IMR-90 (cell line): ENCODE measurements around the gene PPT2. TPM values are rescaled to one million over a fixed set of nuclear protein-coding genes. Genes with fewer than 3 reads are reported as not detected.

Experiments used
- ATAC-seq: fragments of 200-7000 bp; cut with Tn5 transposase; 2 replicates; pipeline ENCODE4 v1.9.1; 2020; ENCODE audit warnings: low read depth, mild to moderate bottlenecking, moderate library complexity
- BruUV-seq: library from RNA; stranded (reverse); fragments of 400-500 nt; replicated peaks from 2 replicates; lab custom pipeline; 2021; lab: Mats Ljungman, UMichigan
- CTCF ChIA-PET: fragments of 300-600 bp; formaldehyde crosslinking; extraction: SDS; loops from one replicate; lab custom pipeline; 2021; ENCODE audit warnings: antibody characterized with exemption; lab: Yijun Ruan, JAX
- POLR2A ChIA-PET: fragments of 300-600 bp; sonication (Branson Sonifier 250); formaldehyde crosslinking; loops from one replicate; lab custom pipeline; 2022; ENCODE audit warnings: antibody characterized with exemption; ENCODE audit not compliant: unreplicated experiment; lab: Charles Lee
- DNase-seq: peaks from one replicate; pipeline ENCODE4 v3.0.0; 2013
- H2AFZ ChIP-seq: replicated peaks from 2 replicates; pipeline ENCODE3; 2013; ENCODE audit warnings: low read length, mild to moderate bottlenecking; ENCODE audit not compliant: poor library complexity
- H2AK5ac ChIP-seq: 2 replicates; pipeline ENCODE4 v1.6.1; 2013; ENCODE audit warnings: low read depth, low read length, inconsistent platforms
- H2AK9ac ChIP-seq: replicated peaks from 2 replicates; pipeline ENCODE3; 2013; ENCODE audit warnings: mild to moderate bottlenecking, low read depth, low read length, moderate library complexity; ENCODE audit not compliant: poor library complexity
- H2BK120ac ChIP-seq: 2 replicates; pipeline ENCODE4 v1.6.1; 2013; ENCODE audit warnings: low read depth, low read length, inconsistent platforms
- H2BK15ac ChIP-seq: 3 replicates; pipeline ENCODE4 v1.6.1; 2013; ENCODE audit warnings: low read depth, low read length, inconsistent platforms
- H2BK20ac ChIP-seq: 2 replicates; pipeline ENCODE4 v1.6.1; 2013; ENCODE audit warnings: low read depth, mild to moderate bottlenecking, inconsistent platforms, low read length, moderate library complexity
- H2BK5ac ChIP-seq: 2 replicates; pipeline ENCODE4 v1.6.1; 2013; ENCODE audit warnings: mild to moderate bottlenecking, low read depth, low read length, inconsistent platforms; ENCODE audit not compliant: poor library complexity, severe bottlenecking
- H3K14ac ChIP-seq: replicated peaks from 2 replicates; pipeline ENCODE4 v1.6.1; 2013; ENCODE audit warnings: low read depth, low read length, inconsistent platforms
- H3K18ac ChIP-seq: 2 replicates; pipeline ENCODE4 v1.6.1; 2013; ENCODE audit warnings: low read depth, low read length, control low read depth
- H3K23ac ChIP-seq: 2 replicates; pipeline ENCODE4 v1.6.1; 2013; ENCODE audit warnings: low read depth, low read length, inconsistent platforms
- H3K27ac ChIP-seq: 2 replicates; pipeline ENCODE4 v1.5.1; 2013; ENCODE audit warnings: mild to moderate bottlenecking, control low read depth, low read length; ENCODE audit not compliant: insufficient read depth
- H3K27me3 ChIP-seq: 2 replicates; pipeline ENCODE4 v1.6.1; 2013; ENCODE audit warnings: low read length; ENCODE audit not compliant: control insufficient read depth, insufficient read depth
- H3K36me3 ChIP-seq: 2 replicates; pipeline ENCODE4 v1.6.1; 2013; ENCODE audit warnings: low read length, mixed read lengths; ENCODE audit not compliant: control insufficient read depth, insufficient read depth
- H3K4ac ChIP-seq: 2 replicates; pipeline ENCODE4 v1.6.1; 2013; ENCODE audit warnings: low read depth, low read length, inconsistent platforms
- H3K4me1 ChIP-seq: 2 replicates; pipeline ENCODE4 v1.6.1; 2013; ENCODE audit warnings: low read length, mixed read lengths; ENCODE audit not compliant: control insufficient read depth, insufficient read depth
- H3K4me2 ChIP-seq: 2 replicates; pipeline ENCODE4 v1.6.1; 2013; ENCODE audit warnings: low read depth, mild to moderate bottlenecking, control low read depth, low read length, moderate library complexity
- H3K4me3 ChIP-seq: 2 replicates; pipeline ENCODE4 v1.5.1; 2013; ENCODE audit warnings: low read depth, mild to moderate bottlenecking, control low read depth, low read length, moderate library complexity; ENCODE audit not compliant: insufficient read depth
- H3K56ac ChIP-seq: 2 replicates; pipeline ENCODE4 v1.6.1; 2013; ENCODE audit warnings: low read length, inconsistent platforms; ENCODE audit not compliant: insufficient read depth; ENCODE audit errors: extremely low read depth
- H3K79me1 ChIP-seq, 2 experiments: 2 replicates each; pipeline ENCODE4 v1.6.1; 2013; ENCODE audit warnings: low read length in 2 of 2, inconsistent platforms in 1 of 2, low read depth in 1 of 2
- H3K9ac ChIP-seq: 2 replicates; pipeline ENCODE4 v1.6.1; 2013; ENCODE audit warnings: low read depth, low read length, control low read depth
- H3K9me1 ChIP-seq: 2 replicates; pipeline ENCODE4 v1.6.1; 2013; ENCODE audit warnings: low read length, inconsistent platforms; ENCODE audit not compliant: insufficient read depth
- H3K9me3 ChIP-seq: 2 replicates; pipeline ENCODE4 v1.6.1; 2013; ENCODE audit warnings: low read length; ENCODE audit not compliant: control insufficient read depth, insufficient read depth
- H4K20me1 ChIP-seq: 2 replicates; pipeline ENCODE4 v1.6.1; 2013; ENCODE audit warnings: low read length, inconsistent platforms; ENCODE audit not compliant: insufficient read depth
- H4K5ac ChIP-seq: 2 replicates; pipeline ENCODE4 v1.6.1; 2013; ENCODE audit warnings: mild to moderate bottlenecking, low read depth, low read length, control low read depth
- H4K8ac ChIP-seq, 2 experiments: 2 replicates each; pipeline ENCODE4 v1.6.1; 2013; ENCODE audit warnings: low read depth in 2 of 2, low read length in 2 of 2, control low read depth in 1 of 2, inconsistent platforms in 1 of 2
- H4K91ac ChIP-seq: 2 replicates; pipeline ENCODE4 v1.6.1; 2013; ENCODE audit warnings: low read depth, low read length, inconsistent platforms; ENCODE audit not compliant: insufficient read depth
- BHLHE40 ChIP-seq: fragments of 150-350 bp; IDR thresholded peaks from 2 replicates; pipeline ENCODE4 v1.6.1; 2016; ENCODE audit warnings: mild to moderate bottlenecking, low read depth, low read length
- CEBPB ChIP-seq: IDR thresholded peaks from 2 replicates; pipeline ENCODE4 v1.6.1; 2012; ENCODE audit warnings: low read depth, low read length, improper control_type of control experiment
- CTCF ChIP-seq: conservative IDR thresholded peaks from 2 replicates; pipeline ENCODE4 v1.5.1; 2012; ENCODE audit warnings: mild to moderate bottlenecking, low read depth, low read length, improper control_type of control experiment
- MAFK ChIP-seq: IDR thresholded peaks from 2 replicates; pipeline ENCODE4 v1.6.1; 2012; ENCODE audit warnings: low read depth, low read length, improper control_type of control experiment
- MAZ ChIP-seq: IDR thresholded peaks from 2 replicates; pipeline ENCODE4 v1.6.1; 2012; ENCODE audit warnings: low read depth, mild to moderate bottlenecking, low read length, improper control_type of control experiment, moderate library complexity, borderline replicate concordance
- MXI1 ChIP-seq: IDR thresholded peaks from 2 replicates; pipeline ENCODE4 v1.6.1; 2012; ENCODE audit warnings: low read depth, mild to moderate bottlenecking, low read length, moderate library complexity, borderline replicate concordance
- NFE2L2 ChIP-seq: fragments of 150-350 bp; IDR thresholded peaks from 2 replicates; pipeline ENCODE4 v1.6.1; 2016; ENCODE audit warnings: low read depth, mild to moderate bottlenecking, low read length
- POLR2A ChIP-seq: IDR thresholded peaks from 2 replicates; pipeline ENCODE4 v1.6.1; 2012; ENCODE audit warnings: mild to moderate bottlenecking, low read depth, low read length
- RCOR1 ChIP-seq: IDR thresholded peaks from 2 replicates; pipeline ENCODE4 v1.6.1; 2012; ENCODE audit warnings: mild to moderate bottlenecking, low read length, improper control_type of control experiment; ENCODE audit not compliant: insufficient replicate concordance
- RFX5 ChIP-seq: IDR thresholded peaks from 2 replicates; pipeline ENCODE4 v1.8.0; 2012; ENCODE audit warnings: low read depth, mild to moderate bottlenecking, low read length, moderate library complexity
- dilution Hi-C: fragments of 300-500 bp; cut with HindIII; formaldehyde crosslinking; loops from one replicate; pipeline ENCODE4 v1.14.3; 2018; ENCODE audit warnings: low sequenced_read_pairs; ENCODE audit not compliant: unreplicated experiment
- in situ Hi-C: fragments of 300-500 bp; cut with MboI; formaldehyde crosslinking; loops from 3 replicates; pipeline ENCODE4 v1.14.3; 2019; ENCODE audit warnings: low sequenced_read_pairs, inconsistent platforms, mixed read lengths
- intact Hi-C: fragments of 100-400 bp; cut with micrococcal nuclease; formaldehyde crosslinking; loops from 2 replicates; pipeline ENCODE4 v1.10.0; 2022
- polyA plus RNA-seq, 3 experiments: library from polyadenylated mRNA; depleted of rRNA; stranded (reverse); fragments of >200 nt; gene quantifications; 2 replicates each; pipeline ENCODE4 v1.2.3, GENCODE V29; 2012; ENCODE audit warnings: low replicate concordance in 1 of 3
- total RNA-seq: library from RNA; depleted of rRNA; stranded (reverse); fragments of >200 nt; gene quantifications from 2 replicates; pipeline ENCODE4 v1.2.3, GENCODE V29; 2012
- TF ChIP-seq, protein P1 (sequence below): fragments of 150-350 bp; IDR thresholded peaks from 2 replicates; pipeline ENCODE4 v1.6.1; 2016; ENCODE audit warnings: low read depth, mild to moderate bottlenecking, low read length, moderate library complexity, borderline replicate concordance

PPT2 gene
- total and polyA plus RNA-seq, 2 of the 4 experiments (the other 2 are of a cell fraction) = 3.2 to 16.2 TPM

- Histone ChIP-seq H3K56ac (no peak overlapping the region), H3K18ac (no peak overlapping the region), H4K8ac (no peak overlapping the region), H3K9ac (no peak overlapping the region), H2BK20ac (no peak overlapping the region), H4K91ac (no peak overlapping the region), H3K36me3 (no peaks in the 10 kb centered on the region), H2BK15ac (no peak overlapping the region), H3K4me1 (peaks cover 11% of the 10 kb centered on the region), H4K20me1 (no peaks in the 10 kb centered on the region), H3K79me1 (peaks cover 19 to 24% of the 10 kb centered on the region in 2 experiments), H3K23ac (no peak overlapping the region), H2AK9ac (no peak overlapping the region), H3K4me3 (no peak overlapping the region), H4K5ac (no peak overlapping the region), H3K27ac (no peak overlapping the region), H2AFZ (no peak overlapping the region), H3K14ac (no peak overlapping the region), H3K9me1 (peaks cover 8% of the 10 kb centered on the region), H3K4me2 (no peak overlapping the region), H2AK5ac (no peak overlapping the region), H3K4ac (no peak overlapping the region), H3K9me3 (no peaks in the 10 kb centered on the region), H2BK120ac (no peak overlapping the region), H3K27me3 (no peaks in the 10 kb centered on the region), H2BK5ac (no peak overlapping the region)
- in situ Hi-C loops = no loop called here
- dilution Hi-C loops = no loop called here
- ATAC-seq = no peak
- DNase-seq = no peak
- CTCF ChIA-PET = no interaction called here
- TF ChIP-seq RCOR1 (no peak), MAFK (no peak), NFE2L2 (no peak), MAZ (no peak), BHLHE40 (no peak), CTCF (no peak), RFX5 (no peak), POLR2A (no peak), MXI1 (no peak), CEBPB (no peak)
- TF ChIP-seq, protein P1, sequence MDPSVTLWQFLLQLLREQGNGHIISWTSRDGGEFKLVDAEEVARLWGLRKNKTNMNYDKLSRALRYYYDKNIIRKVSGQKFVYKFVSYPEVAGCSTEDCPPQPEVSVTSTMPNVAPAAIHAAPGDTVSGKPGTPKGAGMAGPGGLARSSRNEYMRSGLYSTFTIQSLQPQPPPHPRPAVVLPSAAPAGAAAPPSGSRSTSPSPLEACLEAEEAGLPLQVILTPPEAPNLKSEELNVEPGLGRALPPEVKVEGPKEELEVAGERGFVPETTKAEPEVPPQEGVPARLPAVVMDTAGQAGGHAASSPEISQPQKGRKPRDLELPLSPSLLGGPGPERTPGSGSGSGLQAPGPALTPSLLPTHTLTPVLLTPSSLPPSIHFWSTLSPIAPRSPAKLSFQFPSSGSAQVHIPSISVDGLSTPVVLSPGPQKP = no peak
- POLR2A ChIA-PET = no interaction called here
- no TSS peak for BruUV-seq
- intact Hi-C loops = no loop called here
Measured at GRCh38 chr6:32132110-32132509, 21.8 kb upstream of the PPT2 start.
